ENCODE measurements around the gene TBC1D24.
"Not testable (repeated sequence)": the region's sequence is repeated elsewhere in the genome, so short reads cannot be mapped to it uniquely, and the experiment has no call there.

Gene TBC1D24

DNA sequence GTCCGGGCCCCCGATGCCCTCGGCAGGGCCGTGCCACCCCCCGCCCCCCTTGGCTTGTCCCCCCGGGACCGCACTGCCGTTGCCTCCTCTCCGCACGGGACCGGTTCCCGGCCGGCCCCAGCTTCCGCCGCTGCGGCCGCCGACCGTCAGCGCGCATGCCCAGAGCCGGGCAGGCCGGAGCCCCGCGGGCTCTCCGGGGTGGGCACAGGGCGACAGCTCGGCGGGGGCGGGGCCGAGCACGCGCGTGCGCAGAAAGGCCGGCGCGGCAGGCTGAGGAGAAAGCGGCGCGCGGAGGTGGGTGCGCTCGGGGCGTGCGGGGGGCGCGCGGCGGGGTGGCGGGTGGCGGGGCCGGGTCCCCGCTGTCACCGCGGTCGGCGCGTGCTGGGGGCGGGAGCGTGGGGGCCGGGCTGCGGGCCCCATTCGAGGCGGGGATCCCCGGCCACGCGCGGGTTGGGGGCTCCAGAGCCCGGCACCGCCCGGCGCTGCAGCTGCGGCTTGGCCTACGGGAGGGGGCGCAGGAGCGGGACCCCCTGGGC, at the start of gene TBC1D24:
Gene TBC1D24 (plus strand): TSS at position 251 of the 536 bp plus-strand sequence. CDS start 21,022 bp downstream, outside the sequence.
- DNase-seq: peak; percentile 86

DNA sequence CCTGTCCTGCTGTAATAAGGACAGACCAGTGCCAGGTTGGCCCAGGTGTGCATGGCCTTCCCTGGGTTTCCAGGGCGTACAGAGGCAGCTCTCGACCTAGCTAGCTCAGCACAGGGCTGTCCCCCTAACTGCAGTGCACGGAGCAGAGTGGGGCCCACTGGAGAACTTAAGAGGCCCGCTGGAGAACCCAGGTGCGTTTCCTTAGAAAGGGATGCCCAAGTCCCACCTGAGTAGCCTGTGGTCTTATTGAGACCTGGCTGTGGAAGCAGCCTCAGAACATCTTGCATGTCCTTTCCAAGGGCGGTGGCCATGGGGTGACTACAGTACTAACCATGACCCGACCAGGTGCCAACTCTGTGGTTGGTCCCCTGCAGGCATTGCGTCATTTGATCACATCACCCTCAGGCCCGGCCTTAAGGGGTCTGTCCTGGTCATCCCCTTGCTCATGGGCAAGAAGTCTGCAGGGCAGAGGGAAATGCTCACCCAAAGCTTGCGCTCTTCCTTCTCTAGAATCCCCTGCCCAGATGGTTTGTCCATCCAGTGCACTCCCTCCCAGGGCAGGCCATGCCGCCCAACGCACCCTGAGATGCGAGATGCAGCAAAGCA, 49.0 kb upstream of the TBC1D24 start:
- DNase-seq: no peak

DNA sequence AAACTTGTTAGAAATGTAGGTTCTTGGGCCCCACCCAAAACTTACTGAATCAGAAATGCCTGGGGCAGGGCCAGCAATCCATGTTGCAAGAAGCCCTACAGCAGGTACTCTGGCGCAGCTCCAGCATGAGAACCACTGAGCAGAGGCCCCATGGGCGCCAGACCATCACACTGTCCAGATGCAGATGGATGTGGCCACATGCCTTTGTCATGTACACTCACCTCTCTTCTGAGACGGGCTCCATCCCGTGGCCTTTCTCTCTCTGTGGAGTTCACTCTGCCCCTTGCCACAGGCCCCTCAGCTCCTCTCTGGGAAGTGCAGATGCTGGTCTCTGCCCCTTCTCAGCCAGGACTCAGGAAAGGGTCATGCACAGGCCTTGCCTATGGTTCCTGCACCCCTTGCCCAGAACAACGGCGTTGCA, 48.0 kb upstream of the TBC1D24 start:
- DNase-seq: no peak

DNA sequence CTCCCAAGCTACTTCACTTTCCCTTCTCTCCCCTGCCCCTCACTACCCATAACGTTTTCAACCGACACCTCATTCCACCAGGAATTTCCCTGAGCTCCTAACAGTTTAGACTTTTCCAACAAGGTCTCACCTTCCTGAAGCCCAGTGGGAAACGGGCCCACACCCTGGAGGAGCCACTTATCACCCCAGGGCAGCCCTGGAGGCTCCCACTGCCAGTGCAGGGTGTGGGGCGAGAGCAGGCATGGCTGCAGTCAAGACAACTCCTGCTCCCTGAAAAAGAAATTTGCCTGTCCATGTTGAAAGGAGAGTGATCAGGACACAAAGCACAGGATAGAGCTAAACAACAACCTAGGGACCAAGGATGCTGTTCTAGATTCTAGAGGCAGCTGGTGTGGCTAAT, 47.4 kb upstream of the TBC1D24 start:
- no peak for DNase-seq

GRCh38 chr16:2428051-2428783, 46.7 kb upstream of the TBC1D24 start:
- no peak for DNase-seq

GRCh38 chr16:2428784-2429033, 46.2 kb upstream of the TBC1D24 start:
- no peak for DNase-seq

DNA sequence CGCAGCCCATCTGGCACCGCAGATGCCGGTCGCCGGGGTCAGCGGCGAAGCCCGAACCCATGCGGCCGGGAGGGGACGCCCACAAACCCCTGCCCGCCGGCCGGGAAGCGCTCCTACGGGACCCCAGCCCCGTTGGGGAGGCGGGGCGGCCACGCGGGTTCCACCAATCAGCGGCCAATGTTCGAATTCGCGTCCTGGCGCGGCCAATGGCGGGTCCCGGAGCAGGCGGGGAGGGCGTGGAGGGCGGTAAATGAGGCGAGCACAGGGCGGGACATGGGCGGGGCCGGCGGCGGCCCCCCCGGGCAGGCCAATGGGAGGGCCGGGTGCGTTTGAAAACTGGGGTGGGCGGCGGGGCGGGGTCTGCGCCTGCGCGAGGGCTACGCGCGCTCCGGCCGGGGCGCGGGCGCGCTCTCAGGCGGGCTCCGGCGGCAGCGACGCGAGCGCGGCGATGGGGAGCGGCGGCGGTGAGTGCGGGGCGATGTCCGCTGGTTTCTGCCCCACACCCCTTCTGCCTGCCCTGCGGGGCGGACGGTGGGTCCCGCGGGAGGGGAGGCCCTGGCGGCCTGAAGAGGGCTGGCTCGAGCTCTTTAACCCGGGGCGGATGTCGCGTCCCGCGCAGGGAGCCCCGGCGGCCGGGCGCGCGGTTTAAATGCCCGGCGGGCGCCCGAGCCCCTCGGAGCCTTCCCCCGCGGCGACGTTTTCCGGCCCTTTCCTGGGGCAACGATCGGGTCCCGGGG, 45.7 kb upstream of the TBC1D24 start, which contains the start of gene CCNF:
Gene CCNF (plus strand): TSS at position 414 of the 737 bp plus-strand sequence. CDS start 35 bp downstream, at position 449.
- DNase-seq: peak; percentile 97

DNA sequence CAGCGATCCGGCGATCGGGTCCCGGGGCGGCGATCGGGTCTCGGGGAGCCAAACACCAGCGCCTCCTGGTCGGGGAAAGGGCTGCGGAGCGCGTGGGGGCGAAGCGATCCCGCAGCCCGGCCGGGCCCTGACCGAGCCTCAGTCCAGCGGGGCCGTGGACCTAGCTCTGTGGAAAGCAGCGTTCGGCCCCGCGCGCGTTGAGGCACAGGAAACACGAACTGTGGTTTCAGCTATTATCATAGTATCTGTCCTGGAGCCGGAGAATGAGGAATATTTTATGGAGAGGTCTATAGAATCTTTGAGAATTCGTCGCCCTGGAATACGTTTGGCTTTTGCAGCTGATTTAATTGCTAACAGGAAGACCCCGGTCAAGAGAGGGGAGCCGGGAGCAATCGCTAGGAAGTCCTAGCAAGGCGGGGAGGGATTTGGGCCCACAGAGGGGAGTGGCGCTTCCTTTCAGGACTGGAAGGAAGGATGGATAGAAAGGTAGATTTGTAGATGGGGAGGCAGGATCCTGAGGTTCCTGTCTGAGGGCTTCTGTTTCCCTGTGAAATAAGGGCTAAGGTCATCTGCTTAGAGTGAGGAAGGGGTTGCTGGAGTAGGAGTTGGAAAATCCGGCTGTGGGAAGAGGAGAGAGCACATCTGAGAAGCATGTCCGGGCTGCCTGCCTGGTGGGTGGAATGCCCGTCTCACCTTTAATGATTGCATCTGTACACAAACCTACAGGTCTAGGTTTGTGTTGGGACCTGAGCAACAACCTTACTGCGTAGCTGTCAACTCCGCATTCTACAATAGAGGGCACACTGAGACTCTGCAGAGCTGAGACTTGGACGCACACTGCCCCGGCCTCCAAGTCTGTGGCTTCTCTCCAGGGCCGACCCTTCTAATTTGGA, 44.9 kb upstream of the TBC1D24 start:
- DNase-seq: no peak

GRCh38 chr16:2432286-2432685, 42.6 kb upstream of the TBC1D24 start:
- DNase-seq: no peak

DNA sequence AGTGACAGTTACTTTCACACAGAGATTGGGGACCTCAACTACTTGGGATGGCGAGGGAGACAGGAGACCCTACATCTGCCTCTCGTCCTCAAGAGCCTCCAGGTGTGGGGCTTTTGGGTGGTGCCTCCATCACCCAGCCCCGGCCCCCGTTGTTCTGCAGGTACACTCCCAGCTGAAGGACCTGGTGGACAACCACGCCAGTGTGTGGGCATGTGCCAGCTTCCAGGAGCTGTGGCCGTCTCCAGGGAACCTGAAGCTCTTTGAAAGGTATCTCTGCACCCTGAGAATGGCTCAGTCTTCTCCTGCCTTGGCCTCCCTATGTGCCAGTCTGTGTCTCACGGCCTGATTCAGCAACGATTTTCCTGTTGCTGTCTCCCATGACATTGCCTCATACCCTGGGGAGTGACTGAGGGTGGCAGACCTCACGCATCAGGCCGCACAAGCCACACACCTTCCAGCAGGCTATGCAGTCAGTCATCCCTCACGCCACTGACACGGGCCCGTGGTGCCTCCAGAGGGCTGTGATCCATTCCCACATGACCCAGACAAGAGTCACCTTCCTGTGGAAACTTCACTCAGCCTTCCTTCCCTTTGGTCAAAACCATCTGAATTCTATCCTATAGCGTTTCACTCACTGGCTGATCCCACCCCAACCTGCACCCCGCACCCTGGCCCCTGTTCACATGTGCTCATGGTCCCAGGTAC, 42.0 kb upstream of the TBC1D24 start:
- DNase-seq: no peak

DNA sequence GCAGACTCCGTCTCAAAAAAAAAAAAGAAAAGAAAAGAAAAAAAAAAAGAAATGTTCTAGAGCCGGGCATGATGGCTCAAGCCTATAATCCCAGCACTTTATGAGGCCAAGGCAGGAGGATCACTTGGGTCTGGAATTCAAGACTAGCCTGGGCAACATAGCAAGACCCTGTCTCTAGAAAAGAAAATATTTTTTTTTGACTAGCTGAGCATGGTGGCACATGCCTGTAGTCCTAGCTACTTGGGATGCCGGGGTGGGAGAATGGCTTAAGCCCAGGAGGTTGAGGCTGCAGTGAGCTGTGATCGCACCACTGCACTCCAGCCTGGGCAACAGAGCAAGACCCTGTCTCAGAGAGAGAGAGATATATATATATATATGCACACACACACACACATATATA, 39.7 kb upstream of the TBC1D24 start:
- DNase-seq: not testable (repeated sequence)

DNA sequence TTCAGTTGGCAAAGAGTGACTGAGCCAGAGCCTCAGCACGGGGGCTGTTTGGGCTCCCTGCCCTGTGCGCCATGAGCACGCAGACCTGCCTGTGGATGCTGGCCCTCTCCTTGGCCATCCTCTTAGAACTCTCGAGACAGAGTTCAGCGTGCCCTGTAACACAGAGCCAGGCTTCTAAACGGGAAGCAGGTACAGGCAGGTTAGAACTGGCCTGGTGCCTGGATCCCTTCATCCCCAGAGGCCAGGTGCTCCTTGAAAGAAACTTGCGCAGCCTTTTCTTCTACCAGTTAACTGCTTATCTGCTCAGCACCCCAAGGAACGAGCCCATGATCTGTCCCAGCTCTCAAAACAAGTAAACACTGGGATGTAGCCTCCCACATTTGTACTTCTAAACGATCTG, 38.8 kb upstream of the TBC1D24 start:
- no peak for DNase-seq

- DNase-seq: no peak
Observed at GRCh38 chr16:2437032-2437790, 37.7 kb upstream of the TBC1D24 start.

GRCh38 chr16:2438121-2438520, 36.8 kb upstream of the TBC1D24 start:
- DNase-seq: no peak

DNA sequence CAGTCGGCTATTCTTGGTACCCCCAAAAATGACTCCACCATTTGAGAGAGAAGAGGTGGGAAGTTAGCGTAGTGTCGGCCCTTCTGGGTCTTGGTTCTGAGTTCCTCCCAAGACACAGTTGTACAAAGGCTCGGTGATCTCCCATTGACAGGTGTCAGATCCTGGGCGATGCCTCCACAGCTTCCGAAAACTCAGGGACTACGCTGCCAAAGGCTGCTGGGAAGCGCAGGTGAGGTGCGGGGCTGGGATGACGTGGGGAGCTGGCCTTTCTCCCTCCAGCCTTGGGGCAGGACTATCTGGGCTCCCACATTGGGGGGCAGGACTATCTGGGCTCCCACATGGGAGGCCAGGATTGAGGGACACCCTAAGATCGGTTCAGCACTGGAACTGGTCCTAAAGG, 35.3 kb upstream of the TBC1D24 start:
- DNase-seq: no peak

- DNase-seq: not testable (repeated sequence)
Observed at GRCh38 chr16:2441143-2441804, 33.7 kb upstream of the TBC1D24 start.

DNA sequence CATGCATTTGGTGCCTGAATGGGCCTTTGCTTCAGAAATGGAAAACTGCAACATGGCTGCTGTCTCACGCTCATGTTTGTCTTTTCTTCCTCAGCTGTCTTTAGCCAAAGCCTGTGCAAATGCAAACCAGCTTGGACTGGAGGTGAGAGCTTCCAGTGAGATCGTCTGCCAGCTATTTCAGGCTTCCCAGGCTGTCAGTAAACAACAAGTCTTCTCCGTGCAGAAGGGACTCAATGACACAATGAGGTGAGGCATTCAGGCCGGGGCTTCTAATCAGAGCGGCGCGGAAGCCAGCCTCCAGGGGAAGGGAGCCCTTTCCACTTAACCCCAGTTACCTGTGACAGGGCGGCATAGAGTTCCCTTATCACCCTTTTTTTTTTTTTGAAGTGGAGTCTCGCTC, 31.4 kb upstream of the TBC1D24 start:
- DNase-seq: no peak

GRCh38 chr16:2447920-2448583, 26.9 kb upstream of the TBC1D24 start:
- no peak for DNase-seq

GRCh38 chr16:2449118-2449517, 25.8 kb upstream of the TBC1D24 start:
- DNase-seq: no peak

DNA sequence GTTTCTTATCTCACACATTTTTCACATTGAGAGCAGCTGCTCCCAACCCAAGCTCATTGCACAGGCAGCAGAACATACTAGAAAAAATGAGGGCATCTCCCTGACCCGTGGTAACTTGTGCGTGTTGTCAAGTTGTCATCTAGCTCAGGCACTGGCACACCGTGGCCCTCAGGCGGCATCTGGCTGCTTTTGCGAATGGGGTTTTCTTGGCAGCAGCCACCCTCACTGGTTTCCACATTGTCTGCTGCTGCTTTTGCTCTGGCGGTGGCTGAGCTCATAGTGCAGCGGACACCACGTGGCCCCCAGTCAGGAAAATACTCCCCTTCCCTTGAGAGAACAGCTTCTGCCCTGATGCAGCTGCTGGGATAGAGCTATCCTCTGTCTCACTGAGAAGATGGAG, 24.4 kb upstream of the TBC1D24 start:
- DNase-seq: no peak

All from CD4-positive, alpha-beta T cell treated with Interferon gamma for 1 hour (primary cell).